Mesodermal cell (in vitro differentiated cells): ENCODE data around the gene PKNOX2.

Source experiments
- H3K27ac ChIP-seq: 2 replicates; pipeline ENCODE4 v1.7.0; 2013; ENCODE audit warnings: mild to moderate bottlenecking, low read depth, low read length, moderate library complexity; ENCODE audit not compliant: severe bottlenecking
- H3K36me3 ChIP-seq: 2 replicates; pipeline ENCODE4 v1.7.1; 2013; ENCODE audit warnings: mild to moderate bottlenecking, low read length, moderate library complexity; ENCODE audit not compliant: control insufficient read depth, insufficient read depth
- H3K4me1 ChIP-seq: one replicate; pipeline ENCODE4 v1.7.1; 2013; ENCODE audit warnings: mild to moderate bottlenecking, low read length; ENCODE audit not compliant: insufficient read depth, control insufficient read depth, poor library complexity, severe bottlenecking
- H3K4me3 ChIP-seq: 2 replicates; pipeline ENCODE4 v1.7.0; 2013; ENCODE audit warnings: low read length, control low read depth, mild to moderate bottlenecking; ENCODE audit not compliant: insufficient read depth, poor library complexity, severe bottlenecking; ENCODE audit errors: extremely low read depth
- H3K9me3 ChIP-seq: 2 replicates; pipeline ENCODE4 v1.7.1; 2013; ENCODE audit warnings: mild to moderate bottlenecking, low read length, moderate library complexity; ENCODE audit not compliant: control insufficient read depth
- WGBS, 2 experiments: methylation state at CpG; one replicate each; pipeline ENCODE4 v1.1.5; 2013; ENCODE audit warnings: missing lambda C conversion rate in 2 of 2; ENCODE audit not compliant: insufficient coverage in 2 of 2; 5-methylcytosine and 5-hydroxymethylcytosine counted together

The PKNOX2 gene

DNA sequence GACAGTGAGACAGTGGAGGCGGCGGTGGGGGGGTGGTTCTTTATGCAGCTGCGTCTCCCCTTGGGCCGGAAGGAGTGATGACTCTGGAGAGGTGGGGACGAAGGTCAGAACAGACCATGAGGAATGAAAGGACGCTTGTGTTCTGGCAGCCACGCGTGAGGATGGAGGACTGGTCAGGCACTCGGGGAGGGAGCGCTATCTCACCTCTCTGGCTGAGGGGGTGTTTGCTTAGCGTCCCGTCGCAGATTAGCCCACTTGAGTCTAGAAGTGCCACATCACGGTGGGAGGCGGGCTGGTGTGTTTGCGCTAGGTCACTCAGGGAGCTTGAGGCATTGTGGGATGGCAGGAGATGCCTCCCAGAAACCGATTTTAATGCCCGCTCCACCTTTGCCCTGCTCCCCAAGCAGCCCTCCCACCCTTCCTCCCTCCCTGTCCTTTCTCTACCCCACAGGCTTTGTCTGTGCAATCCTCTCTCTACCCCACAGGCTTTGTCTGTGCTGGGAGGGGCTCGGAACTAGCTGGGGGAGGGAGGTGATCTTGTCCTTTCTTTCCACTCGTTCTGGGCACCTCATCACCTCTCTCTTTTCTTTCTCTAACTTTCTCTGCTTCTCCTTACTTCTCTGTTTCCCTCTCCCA, 97.8 kb downstream of the PKNOX2 start:
- no peaks in the 10 kb centered on the region for H3K36me3 ChIP-seq
- no peaks in the 10 kb centered on the region for H3K9me3 ChIP-seq
- WGBS, 2 experiments = 36 to 49% methylated on average over 14 to 16 of the region's 20 CpGs
- H3K4me3 ChIP-seq = peak overlapping the region; percentile 18
- peaks cover 51% of the 10 kb centered on the region for H3K4me1 ChIP-seq
- peak overlapping the region; percentile 94 for H3K27ac ChIP-seq

DNA sequence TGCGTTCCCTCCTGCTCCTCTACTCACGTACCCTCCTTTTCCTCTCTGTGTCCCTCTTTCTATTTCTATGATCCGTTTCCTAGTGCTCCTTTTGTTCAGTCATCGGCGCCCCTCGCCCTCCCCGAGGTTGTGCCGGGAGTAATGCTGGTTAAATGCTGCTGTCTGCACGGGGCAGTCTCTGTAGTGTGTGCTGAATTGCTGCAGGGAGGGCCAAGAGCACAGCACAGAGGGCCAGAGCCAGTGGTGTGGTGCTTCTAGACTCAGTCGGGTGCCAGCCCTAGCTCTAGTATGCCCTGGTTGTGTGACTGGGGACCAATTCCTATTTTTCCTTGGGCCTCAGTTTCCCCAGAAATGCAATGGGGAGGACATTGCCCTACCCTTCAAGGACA, 98.3 kb downstream of the PKNOX2 start:
- WGBS, 2 experiments = 9% methylated on average over 8 to 9 of the region's 10 CpGs
- no peaks in the 10 kb centered on the region for H3K9me3 ChIP-seq
- H3K4me3 ChIP-seq = peak overlapping the region; percentile 18
- peak overlapping the region; percentile 94 for H3K27ac ChIP-seq
- no peaks in the 10 kb centered on the region for H3K36me3 ChIP-seq
- peaks cover 46% of the 10 kb centered on the region for H3K4me1 ChIP-seq

DNA sequence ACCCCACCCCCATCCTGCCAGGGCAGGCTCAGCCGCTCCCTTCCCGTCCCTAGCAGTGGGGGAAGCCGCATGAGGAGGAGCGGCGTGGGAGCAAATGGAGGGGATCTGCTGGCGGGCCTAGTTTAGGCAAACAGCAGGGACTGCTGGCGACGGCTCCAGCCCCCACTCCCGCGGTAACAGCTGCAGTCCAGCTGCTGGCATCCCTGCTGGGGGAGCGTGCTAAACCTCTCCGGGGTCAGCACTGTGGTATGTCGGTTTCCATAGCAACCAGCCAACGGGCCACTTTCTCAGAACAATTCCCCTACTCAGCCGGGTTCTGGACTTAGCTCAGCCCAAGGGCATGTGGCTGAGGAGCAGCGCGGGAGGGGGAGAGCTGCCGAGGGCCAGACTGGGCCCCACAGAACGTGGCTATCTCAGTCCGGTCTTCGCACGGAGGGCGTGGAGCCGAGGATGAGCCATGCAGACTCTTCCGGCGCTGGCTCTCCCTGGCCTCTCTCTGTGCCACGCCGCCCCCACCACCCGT, 98.8 kb downstream of the PKNOX2 start:
- WGBS, 2 experiments = 3 to 5% methylated on average over 19 of the region's 29 CpGs
- Histone ChIP-seq H3K4me3 (peak overlapping the region; percentile 18), H3K4me1 (peaks cover 48% of the 10 kb centered on the region)

GRCh38 chr11:125264100-125265022, 99.8 kb downstream of the PKNOX2 start:
- H3K27ac ChIP-seq = peak overlapping the region; percentile 94
- WGBS, 2 experiments = 87 to 93% methylated on average over 9 to 11 of the region's 14 CpGs
- H3K4me1 ChIP-seq = peaks cover 50% of the 10 kb centered on the region
- H3K9me3 ChIP-seq = no peaks in the 10 kb centered on the region
- no peaks in the 10 kb centered on the region for H3K36me3 ChIP-seq
- no peak overlapping the region for H3K4me3 ChIP-seq

More for the DNA sequence above, 98.8 kb downstream of the PKNOX2 start:
- Histone ChIP-seq H3K27ac (peak overlapping the region; percentile 94), H3K9me3 (no peaks in the 10 kb centered on the region), H3K36me3 (no peaks in the 10 kb centered on the region)

DNA sequence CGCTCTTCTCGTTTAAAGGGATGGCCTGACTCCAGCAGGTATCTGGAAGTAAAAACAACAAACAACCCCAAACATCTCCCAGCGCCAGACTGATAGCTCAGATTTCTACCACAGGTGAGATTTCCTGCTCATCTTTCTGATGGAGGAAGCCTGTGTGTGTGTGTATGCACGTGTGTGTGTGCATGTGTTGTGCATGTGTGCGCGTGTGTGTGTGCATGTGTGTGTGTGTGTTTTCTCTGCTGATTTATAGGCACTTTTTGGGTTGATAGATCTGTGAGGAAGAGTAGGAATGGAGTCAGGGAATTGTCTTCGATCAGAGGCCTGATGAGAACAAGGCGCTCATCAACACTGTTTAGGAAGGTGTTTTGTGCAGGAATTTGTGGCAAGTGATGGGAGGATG, 103.0 kb downstream of the PKNOX2 start:
- Histone ChIP-seq H3K4me1 (peaks cover 36% of the 10 kb centered on the region), H3K27ac (no peak overlapping the region), H3K9me3 (no peaks in the 10 kb centered on the region), H3K4me3 (no peak overlapping the region), H3K36me3 (no peaks in the 10 kb centered on the region)
- 92 to 100% methylated on average over 4 to 7 of the region's 8 CpGs for WGBS, 2 experiments

GRCh38 chr11:125268611-125269010, 104.1 kb downstream of the PKNOX2 start:
- no peak overlapping the region for H3K4me3 ChIP-seq
- WGBS, 2 experiments = 69 to 100% methylated on average over 1 to 2 of the region's 5 CpGs
- peaks cover 40% of the 10 kb centered on the region for H3K4me1 ChIP-seq
- H3K27ac ChIP-seq = peak overlapping the region; percentile 52
- H3K36me3 ChIP-seq = no peaks in the 10 kb centered on the region
- no peaks in the 10 kb centered on the region for H3K9me3 ChIP-seq

DNA sequence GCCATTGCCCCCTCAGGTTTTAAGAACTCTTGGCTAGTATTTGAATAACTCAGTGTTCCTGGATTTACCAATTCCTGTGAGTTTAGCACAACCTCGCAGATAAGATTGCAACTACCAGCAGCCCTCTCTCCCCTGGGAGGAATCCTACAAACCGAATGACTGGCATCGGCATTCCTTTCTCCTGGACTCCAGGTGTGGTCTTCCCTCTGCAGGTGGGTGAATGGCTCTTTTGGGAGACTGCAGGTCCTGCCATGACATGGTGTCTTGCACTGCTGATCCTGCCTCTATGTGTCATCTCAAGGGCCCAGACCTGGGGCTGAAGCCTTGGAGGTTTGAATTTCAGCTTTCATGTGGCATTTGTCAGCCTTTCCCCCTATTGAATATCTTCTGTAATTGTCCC, 105.6 kb downstream of the PKNOX2 start:
- WGBS, 2 experiments = 93 to 100% methylated on average over 2 of the region's 3 CpGs
- Histone ChIP-seq H3K4me3 (no peak overlapping the region), H3K36me3 (no peaks in the 10 kb centered on the region), H3K9me3 (no peaks in the 10 kb centered on the region), H3K4me1 (peaks cover 29% of the 10 kb centered on the region), H3K27ac (no peak overlapping the region)

- Histone ChIP-seq H3K9me3 (no peaks in the 10 kb centered on the region), H3K4me3 (no peak overlapping the region), H3K4me1 (peaks cover 25% of the 10 kb centered on the region), H3K27ac (no peak overlapping the region), H3K36me3 (no peaks in the 10 kb centered on the region)
- no CpG with 5 or more reads among the region's 2 CpGs for WGBS, 2 experiments
These were observed 106.2 kb downstream of the PKNOX2 start for GRCh38 chr11:125270711-125271110.

- Histone ChIP-seq H3K9me3 (no peaks in the 10 kb centered on the region), H3K4me1 (peaks cover 24% of the 10 kb centered on the region), H3K4me3 (no peak overlapping the region), H3K36me3 (no peaks in the 10 kb centered on the region), H3K27ac (no peak overlapping the region)
- 84 to 92% methylated on average over 5 of the region's 6 CpGs for WGBS, 2 experiments
These were observed 107.0 kb downstream of the PKNOX2 start for GRCh38 chr11:125271483-125272091.

DNA sequence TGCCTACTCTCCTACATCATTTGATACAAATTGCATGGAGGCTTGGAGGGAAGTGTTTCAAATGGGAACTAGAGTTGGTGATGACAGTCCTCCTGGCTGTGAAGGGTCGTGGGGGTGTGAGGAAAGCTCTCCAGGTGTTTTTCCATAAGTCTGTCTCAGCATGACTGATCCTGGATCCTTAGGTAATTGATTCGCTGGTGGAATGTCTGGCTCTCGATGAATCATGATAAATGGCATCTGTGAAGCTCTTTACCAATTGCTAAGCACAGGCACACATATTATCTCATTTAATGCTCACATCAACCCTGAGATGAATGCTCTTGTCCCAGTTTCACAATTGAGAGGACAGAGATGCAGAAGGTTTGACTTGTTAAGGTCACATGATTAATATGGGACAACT, 107.5 kb downstream of the PKNOX2 start:
- 80 to 100% methylated on average over 2 to 3 of the region's 3 CpGs for WGBS, 2 experiments
- peak overlapping the region; percentile 73 for H3K27ac ChIP-seq
- no peaks in the 10 kb centered on the region for H3K36me3 ChIP-seq
- H3K4me3 ChIP-seq = no peak overlapping the region
- no peaks in the 10 kb centered on the region for H3K9me3 ChIP-seq
- H3K4me1 ChIP-seq = peaks cover 24% of the 10 kb centered on the region
